ENCODE measurements around the gene LIN7B. TPM values are rescaled to one million over a fixed set of nuclear protein-coding genes. Genes with fewer than 3 reads are reported as not detected.
"Not testable (repeated sequence)": the region's sequence is repeated elsewhere in the genome, so short reads cannot be mapped to it uniquely, and the experiment has no call there.

Gene LIN7B
- total RNA-seq, 1 experiment from 2014 or later = 7.0 TPM

DNA sequence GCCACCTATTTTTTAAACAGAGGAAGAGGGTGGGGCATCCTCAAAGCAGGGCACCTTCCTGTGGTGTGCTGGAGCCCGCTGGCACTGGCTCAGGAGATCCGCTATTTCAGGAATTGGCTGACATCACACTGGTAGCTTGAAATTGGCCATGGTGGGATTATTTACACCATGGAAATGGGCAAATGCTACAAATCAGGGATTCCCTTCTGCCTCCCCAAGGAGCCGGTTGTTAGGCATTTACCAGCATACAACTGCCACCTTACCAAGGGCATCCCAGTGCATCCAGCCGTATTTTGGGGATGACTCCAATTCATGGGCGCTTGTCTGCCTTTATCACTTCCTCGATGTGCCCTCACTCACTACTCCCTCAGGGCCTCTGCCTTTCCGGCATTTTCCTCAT lies 26.8 kb downstream of the LIN7B start:
- Mint-ChIP-seq H3K4me1 (ENCODE audit: low read depth, unreplicated experiment) (peaks cover 20% of the 10 kb centered on the region), H3K27me3 (ENCODE audit: unreplicated experiment) (peaks cover 16% of the 10 kb centered on the region), H3K9me3 (ENCODE audit: low read depth, unreplicated experiment) (no peaks in the 10 kb centered on the region), H3K27ac (ENCODE audit: unreplicated experiment) (no peak overlapping the region), H3K4me3 (ENCODE audit: low read depth, unreplicated experiment) (no peak overlapping the region), H3K36me3 (ENCODE audit: insufficient read depth, unreplicated experiment) (peaks cover 12% of the 10 kb centered on the region)
- CTCF ChIA-PET = interaction anchor here (1.4 to 2.2 kb wide), 2 partner anchors 10 to 58 kb away, joined by 3 to 11 read pairs; no protein-coding TSS in a partner anchor
- TF ChIP-seq, protein P1, sequence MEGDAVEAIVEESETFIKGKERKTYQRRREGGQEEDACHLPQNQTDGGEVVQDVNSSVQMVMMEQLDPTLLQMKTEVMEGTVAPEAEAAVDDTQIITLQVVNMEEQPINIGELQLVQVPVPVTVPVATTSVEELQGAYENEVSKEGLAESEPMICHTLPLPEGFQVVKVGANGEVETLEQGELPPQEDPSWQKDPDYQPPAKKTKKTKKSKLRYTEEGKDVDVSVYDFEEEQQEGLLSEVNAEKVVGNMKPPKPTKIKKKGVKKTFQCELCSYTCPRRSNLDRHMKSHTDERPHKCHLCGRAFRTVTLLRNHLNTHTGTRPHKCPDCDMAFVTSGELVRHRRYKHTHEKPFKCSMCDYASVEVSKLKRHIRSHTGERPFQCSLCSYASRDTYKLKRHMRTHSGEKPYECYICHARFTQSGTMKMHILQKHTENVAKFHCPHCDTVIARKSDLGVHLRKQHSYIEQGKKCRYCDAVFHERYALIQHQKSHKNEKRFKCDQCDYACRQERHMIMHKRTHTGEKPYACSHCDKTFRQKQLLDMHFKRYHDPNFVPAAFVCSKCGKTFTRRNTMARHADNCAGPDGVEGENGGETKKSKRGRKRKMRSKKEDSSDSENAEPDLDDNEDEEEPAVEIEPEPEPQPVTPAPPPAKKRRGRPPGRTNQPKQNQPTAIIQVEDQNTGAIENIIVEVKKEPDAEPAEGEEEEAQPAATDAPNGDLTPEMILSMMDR (IDR thresholded peaks at IDR 0.05; ENCODE audit: unreplicated experiment) = no peak
- intact Hi-C loops (cut with micrococcal nuclease; ENCODE audit: unreplicated experiment) = no loop called here
- BruUV-seq (replicated peaks) = no TSS peak
- no peak for DNase-seq

DNA sequence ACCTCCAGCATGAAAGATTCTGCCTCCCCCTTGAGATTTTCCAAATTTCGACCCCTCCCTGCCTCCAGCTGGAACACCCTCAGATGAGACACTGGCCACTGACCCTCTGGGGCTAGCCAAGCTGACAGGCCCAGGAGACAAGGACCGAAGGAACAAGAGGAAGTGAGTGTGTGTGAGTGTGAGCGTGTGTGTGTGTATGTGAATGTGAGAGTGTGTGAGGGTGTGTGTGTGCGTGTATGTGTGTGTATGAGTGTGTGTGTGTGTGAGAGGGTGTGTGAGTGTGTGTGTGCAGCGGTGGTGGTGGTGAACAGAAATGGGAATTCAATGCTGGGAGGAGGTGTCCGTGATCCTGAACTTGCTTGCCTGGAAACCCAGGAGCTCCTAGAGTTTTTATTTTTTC lies 27.2 kb downstream of the LIN7B start:
- intact Hi-C loops (cut with micrococcal nuclease; ENCODE audit: unreplicated experiment) = no loop called here
- no TSS peak for BruUV-seq (replicated peaks)
- H3K4me3 Mint-ChIP-seq (ENCODE audit: low read depth, unreplicated experiment) = no peak overlapping the region
- no peak for DNase-seq
- H3K36me3 Mint-ChIP-seq (ENCODE audit: insufficient read depth, unreplicated experiment) = peaks cover 12% of the 10 kb centered on the region
- no peak overlapping the region for H3K27ac Mint-ChIP-seq (ENCODE audit: unreplicated experiment)
- H3K27me3 Mint-ChIP-seq (ENCODE audit: unreplicated experiment) = peaks cover 20% of the 10 kb centered on the region
- TF ChIP-seq, protein P1 (IDR thresholded peaks at IDR 0.05; ENCODE audit: unreplicated experiment) = no peak
- H3K4me1 Mint-ChIP-seq (ENCODE audit: low read depth, unreplicated experiment) = peaks cover 21% of the 10 kb centered on the region
- H3K9me3 Mint-ChIP-seq (ENCODE audit: low read depth, unreplicated experiment) = no peaks in the 10 kb centered on the region
- CTCF ChIA-PET = interaction anchor here (1.4 to 2.2 kb wide), 2 partner anchors 9 to 57 kb away, joined by 3 to 11 read pairs; no protein-coding TSS in a partner anchor

DNA sequence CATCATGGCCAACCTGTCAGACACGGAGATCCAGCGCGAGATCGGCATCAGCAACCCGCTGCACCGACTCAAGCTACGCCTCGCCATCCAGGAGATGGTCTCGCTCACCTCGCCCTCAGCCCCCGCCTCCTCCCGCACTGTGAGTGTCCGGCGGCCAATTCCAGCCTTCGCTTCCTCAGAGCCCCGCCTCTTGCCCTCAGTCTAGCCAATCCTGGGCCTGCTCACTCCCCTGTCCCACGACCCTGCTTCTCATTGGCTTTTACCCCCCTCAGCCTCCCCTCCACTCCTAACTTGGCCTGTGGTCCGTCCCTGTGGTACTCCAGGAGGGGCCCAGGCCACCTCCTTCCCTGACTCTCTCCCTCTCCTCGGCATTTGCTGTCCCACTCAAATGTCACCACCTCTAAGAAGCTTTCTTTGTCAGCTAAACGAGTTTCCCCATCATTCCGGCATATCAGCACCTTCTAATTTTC lies 28.7 kb downstream of the LIN7B start:
- H3K36me3 Mint-ChIP-seq (ENCODE audit: insufficient read depth, unreplicated experiment) = peaks cover 12% of the 10 kb centered on the region
- H3K27ac Mint-ChIP-seq (ENCODE audit: unreplicated experiment) = peak overlapping the region; percentile 21
- H3K4me1 Mint-ChIP-seq (ENCODE audit: low read depth, unreplicated experiment) = peaks cover 21% of the 10 kb centered on the region
- H3K9me3 Mint-ChIP-seq (ENCODE audit: low read depth, unreplicated experiment) = no peaks in the 10 kb centered on the region
- H3K27me3 Mint-ChIP-seq (ENCODE audit: unreplicated experiment) = peaks cover 36% of the 10 kb centered on the region
- TF ChIP-seq, protein P1 (IDR thresholded peaks at IDR 0.05; ENCODE audit: unreplicated experiment) = no peak
- DNase-seq = peak; percentile 94
- intact Hi-C loops (cut with micrococcal nuclease; ENCODE audit: unreplicated experiment) = no loop called here
- BruUV-seq (replicated peaks) = no TSS peak
- CTCF ChIA-PET = interaction anchor here (1.0 to 2.2 kb wide), 2 partner anchors 8 to 56 kb away, joined by 3 to 11 read pairs; no protein-coding TSS in a partner anchor
- H3K4me3 Mint-ChIP-seq (ENCODE audit: low read depth, unreplicated experiment) = peak overlapping the region; percentile 71

DNA sequence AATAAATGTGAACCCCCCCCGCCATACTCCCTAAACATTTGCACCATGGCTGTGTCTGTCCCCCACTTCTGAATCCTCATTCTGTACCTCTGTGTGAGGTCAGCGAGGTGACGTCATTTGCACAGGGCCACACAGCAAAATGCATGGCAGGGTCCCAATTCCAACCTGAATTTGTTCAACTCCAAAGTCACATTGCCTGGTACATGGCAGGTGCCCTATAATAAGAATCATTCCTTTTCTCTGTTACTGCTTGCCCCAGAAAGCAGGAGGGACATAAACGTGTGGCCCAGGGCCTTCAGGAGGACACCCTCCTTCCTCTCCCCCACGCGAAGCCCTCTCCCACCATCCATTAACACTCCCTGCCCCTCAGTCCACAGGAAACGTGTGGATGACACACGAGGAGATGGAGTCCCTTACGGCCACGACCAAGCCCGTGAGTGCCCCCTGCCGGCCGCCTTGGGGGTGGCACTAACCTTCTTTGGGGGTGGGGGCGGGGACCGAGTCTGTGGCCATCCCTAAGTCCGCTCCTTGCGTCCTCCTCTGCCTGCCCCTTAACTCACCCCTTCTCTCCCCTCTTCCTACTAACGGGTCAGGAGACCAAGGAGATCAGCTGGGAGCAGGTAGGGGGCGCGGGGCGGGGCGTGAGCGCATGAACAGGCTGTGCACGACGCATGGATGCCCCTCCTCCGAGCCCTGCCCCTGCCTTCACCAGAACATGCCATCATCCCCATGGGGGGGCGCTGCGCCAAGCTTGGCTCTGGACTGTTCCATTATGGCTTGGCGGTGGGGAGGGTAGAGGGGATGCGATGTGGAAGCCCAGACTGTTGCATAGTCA lies 31.6 kb downstream of the LIN7B start:
- BruUV-seq (replicated peaks) = no TSS peak
- Mint-ChIP-seq H3K9me3 (ENCODE audit: low read depth, unreplicated experiment) (no peaks in the 10 kb centered on the region), H3K27ac (ENCODE audit: unreplicated experiment) (no peak overlapping the region), H3K27me3 (ENCODE audit: unreplicated experiment) (peaks cover 44% of the 10 kb centered on the region), H3K4me3 (ENCODE audit: low read depth, unreplicated experiment) (no peak overlapping the region), H3K4me1 (ENCODE audit: low read depth, unreplicated experiment) (peaks cover 21% of the 10 kb centered on the region), H3K36me3 (ENCODE audit: insufficient read depth, unreplicated experiment) (peaks cover 36% of the 10 kb centered on the region)
- intact Hi-C loops (cut with micrococcal nuclease; ENCODE audit: unreplicated experiment) = no loop called here
- TF ChIP-seq, protein P1 (IDR thresholded peaks at IDR 0.05; ENCODE audit: unreplicated experiment) = peak; percentile 78
- peak; percentile 83 for DNase-seq
- CTCF ChIA-PET = interaction anchor here (0.7 to 1.3 kb wide), 3 partner anchors 26 to 53 kb away, joined by 3 to 4 read pairs (median 3); no protein-coding TSS in a partner anchor

DNA sequence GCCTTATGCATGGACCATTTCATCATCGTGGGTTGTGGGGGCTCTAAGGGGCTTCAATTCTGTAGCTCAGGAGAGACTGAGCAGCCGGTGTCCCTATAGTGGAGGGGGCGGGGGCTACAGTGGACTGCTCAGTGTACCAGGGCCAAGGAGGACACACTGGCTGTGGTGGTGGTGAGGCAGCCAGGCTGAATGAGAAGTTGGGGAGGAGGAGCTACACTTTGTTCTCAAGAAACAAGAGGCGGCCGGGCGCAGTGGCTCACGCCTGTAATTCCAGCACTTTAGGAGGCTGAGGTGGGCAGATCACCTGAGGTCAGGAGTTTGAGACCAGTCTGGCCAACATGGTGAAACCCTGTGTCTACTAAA lies 32.2 kb downstream of the LIN7B start:
- BruUV-seq (replicated peaks); H3K9me3 Mint-ChIP-seq (ENCODE audit: low read depth, unreplicated experiment); DNase-seq; H3K27ac Mint-ChIP-seq (ENCODE audit: unreplicated experiment); H3K4me3 Mint-ChIP-seq (ENCODE audit: low read depth, unreplicated experiment); intact Hi-C loops (cut with micrococcal nuclease; ENCODE audit: unreplicated experiment): not testable (repeated sequence)
- peaks cover 37% of the 10 kb centered on the region for H3K36me3 Mint-ChIP-seq (ENCODE audit: insufficient read depth, unreplicated experiment)
- CTCF ChIA-PET = interaction anchor here (0.7 to 1.3 kb wide), 3 partner anchors 26 to 52 kb away, joined by 3 to 4 read pairs (median 3); no protein-coding TSS in a partner anchor
- peaks cover 48% of the 10 kb centered on the region for H3K27me3 Mint-ChIP-seq (ENCODE audit: unreplicated experiment)
- peaks cover 23% of the 10 kb centered on the region for H3K4me1 Mint-ChIP-seq (ENCODE audit: low read depth, unreplicated experiment)
